ENCODE measurements around the gene LCE1E. TPM values are rescaled to one million over a fixed set of nuclear protein-coding genes. Genes with fewer than 3 reads are reported as not detected.

Gene LCE1E
- total RNA-seq, 3 donors from 2014 or later, result not detected

DNA sequence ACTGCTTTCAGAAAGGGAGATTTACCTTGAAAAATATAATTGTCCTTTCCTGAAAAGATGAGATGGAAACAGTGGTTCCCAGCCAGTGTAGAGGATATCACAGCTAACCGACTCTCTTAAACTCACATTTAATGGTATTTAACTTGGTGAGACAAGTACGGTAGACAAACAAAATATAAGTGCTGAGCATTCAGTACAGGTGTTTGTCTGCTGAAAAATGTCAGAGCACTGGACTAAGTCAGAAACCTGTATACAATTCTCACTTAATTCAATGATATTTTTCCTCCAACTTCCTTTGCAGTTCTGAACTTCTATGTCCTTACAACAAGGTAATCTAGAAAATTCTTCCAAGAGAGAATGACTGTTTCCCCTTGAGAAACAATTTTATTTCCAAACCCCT, 25.6 kb downstream of the LCE1E start, which contains the start of gene LCE1B:
TSS of gene LCE1B (plus strand) at position 301 of the 400 bp plus-strand sequence. CDS start 476 bp downstream, outside the sequence.
- intact Hi-C loops (cut with DNase I, micrococcal nuclease), result no loop called here

DNA sequence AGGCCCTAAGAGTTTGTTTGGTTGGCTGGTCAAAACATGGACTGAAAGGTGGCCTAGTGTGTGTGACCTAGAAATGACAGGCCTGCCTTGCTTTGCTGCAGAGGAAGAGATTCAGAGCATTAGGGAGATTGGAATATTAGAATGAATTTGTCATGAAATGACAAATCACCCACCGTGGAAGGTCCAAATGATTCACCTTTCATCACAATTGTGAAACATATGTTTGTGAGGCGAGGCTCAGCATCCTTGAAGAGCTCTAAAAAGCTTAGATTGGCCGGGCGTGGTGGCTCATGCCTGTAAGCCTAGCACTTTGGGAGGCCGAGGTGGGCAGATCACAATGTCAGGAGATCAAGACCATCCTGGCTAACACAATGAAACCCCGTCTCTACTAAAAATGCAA, 31.3 kb downstream of the LCE1E start:
- no peaks in the 10 kb centered on the region for H3K36me3 ChIP-seq (ENCODE audit: low read depth)
- no peak overlapping the region for H3K4me3 ChIP-seq
- intact Hi-C loops (cut with DNase I, micrococcal nuclease), result no loop called here
- H3K4me1 ChIP-seq (ENCODE audit: low read depth), result no peaks in the 10 kb centered on the region
- TF ChIP-seq CTCF (IDR thresholded peaks at IDR 0.05), result no peak
- no peaks in the 10 kb centered on the region for H3K9me3 ChIP-seq
- DNase-seq (no peak), ATAC-seq (no peak)

More for the DNA sequence above, 25.6 kb downstream of the LCE1E start, which contains the start of gene LCE1B:
- no peaks in the 10 kb centered on the region for H3K36me3 ChIP-seq (ENCODE audit: low read depth)
- no peak for ATAC-seq
- no peak for DNase-seq
- H3K4me1 ChIP-seq (ENCODE audit: low read depth), result no peaks in the 10 kb centered on the region
- TF ChIP-seq CTCF (IDR thresholded peaks at IDR 0.05), result no peak
- H3K9me3 ChIP-seq, result no peaks in the 10 kb centered on the region
- no peak within 1 kb of the TSS for H3K4me3 ChIP-seq

- Histone ChIP-seq H3K4me3 (no peak overlapping the region), H3K36me3 (ENCODE audit: low read depth) (no peaks in the 10 kb centered on the region), H3K4me1 (ENCODE audit: low read depth) (no peaks in the 10 kb centered on the region), H3K9me3 (no peaks in the 10 kb centered on the region)
- no peak for DNase-seq
- no peak for TF ChIP-seq CTCF (IDR thresholded peaks at IDR 0.05)
- no peak for ATAC-seq
- intact Hi-C loops (cut with DNase I, micrococcal nuclease), result no loop called here
These were observed 37.2 kb downstream of the LCE1E start for GRCh38 chr1:152823294-152823693.

DNA sequence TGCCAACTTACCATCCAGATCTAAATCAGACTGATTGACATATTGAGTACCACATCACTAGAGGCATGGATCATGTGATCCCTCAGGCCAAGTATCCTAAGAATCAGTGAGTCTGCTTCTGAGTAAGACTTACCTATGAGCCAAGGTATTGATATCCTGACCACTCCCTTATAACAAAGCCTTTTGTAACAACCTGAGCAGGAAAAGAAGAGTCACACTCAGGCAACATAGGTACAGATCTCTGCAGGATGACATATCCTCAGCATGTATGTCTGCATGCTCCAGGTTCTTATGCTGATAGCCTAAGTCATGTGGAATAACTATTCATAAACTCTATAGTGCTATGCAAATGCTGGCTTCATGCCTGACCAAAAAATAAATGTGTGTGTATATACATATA, 38.9 kb downstream of the LCE1E start:
- intact Hi-C loops (cut with DNase I, micrococcal nuclease), result no loop called here
- DNase-seq (no peak), ATAC-seq (no peak)
- Histone ChIP-seq H3K9me3 (no peaks in the 10 kb centered on the region), H3K4me1 (ENCODE audit: low read depth) (no peaks in the 10 kb centered on the region), H3K36me3 (ENCODE audit: low read depth) (no peaks in the 10 kb centered on the region), H3K4me3 (no peak overlapping the region)
- no peak for TF ChIP-seq CTCF (IDR thresholded peaks at IDR 0.05)

DNA sequence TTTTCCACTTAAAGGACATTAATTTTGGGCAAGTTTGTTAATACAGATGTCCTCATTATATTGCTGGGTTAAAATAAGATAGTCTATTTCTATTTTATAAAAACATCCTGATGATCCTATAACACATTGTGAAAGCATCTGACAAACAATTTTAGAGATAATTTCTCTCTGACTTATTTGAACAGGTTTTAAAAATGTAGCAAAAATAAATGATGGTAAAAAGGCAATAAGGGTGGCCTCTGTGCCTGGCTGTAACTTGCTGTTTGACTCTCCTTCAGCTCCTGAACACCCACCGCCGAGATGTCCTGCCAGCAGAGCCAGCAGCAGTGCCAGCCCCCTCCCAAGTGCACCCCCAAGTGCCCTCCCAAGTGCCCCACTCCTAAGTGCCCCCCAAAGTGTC, 41.1 kb downstream of the LCE1E start, which contains the start of gene LCE1A:
TSS of gene LCE1A (plus strand) at position 301 of the 400 bp plus-strand sequence. CDS start at position 301, 0 bp downstream.
- intact Hi-C loops (cut with DNase I, micrococcal nuclease), result no loop called here
- no peaks in the 10 kb centered on the region for H3K4me1 ChIP-seq (ENCODE audit: low read depth)
- H3K9me3 ChIP-seq, result no peaks in the 10 kb centered on the region
- DNase-seq (no peak), ATAC-seq (no peak)
- no peak for TF ChIP-seq CTCF (IDR thresholded peaks at IDR 0.05)
- no peaks in the 10 kb centered on the region for H3K36me3 ChIP-seq (ENCODE audit: low read depth)
- H3K4me3 ChIP-seq, result no peak within 1 kb of the TSS

DNA sequence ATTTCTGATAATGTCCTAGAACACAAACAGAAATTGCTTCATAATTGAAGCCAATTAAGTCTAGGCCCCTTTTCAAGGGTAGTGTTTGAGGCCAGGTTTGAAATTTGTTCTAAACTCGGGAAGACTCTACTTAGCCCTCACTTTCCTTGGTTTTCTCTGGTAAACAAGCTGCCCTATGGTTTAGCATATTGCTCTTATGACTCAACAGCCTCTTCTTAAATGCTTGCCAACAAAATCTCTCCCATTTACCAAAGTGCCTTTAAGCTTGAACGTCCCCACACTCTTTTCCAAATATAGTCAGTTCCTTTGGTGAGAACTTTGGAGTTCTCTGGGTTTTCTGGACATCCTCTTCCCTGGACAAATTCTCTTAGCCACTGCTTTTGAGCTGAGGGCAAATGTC, 50.8 kb downstream of the LCE1E start:
- no peak overlapping the region for H3K4me3 ChIP-seq
- H3K36me3 ChIP-seq (ENCODE audit: low read depth), result no peaks in the 10 kb centered on the region
- DNase-seq (no peak), ATAC-seq (no peak)
- H3K4me1 ChIP-seq (ENCODE audit: low read depth), result no peaks in the 10 kb centered on the region
- TF ChIP-seq CTCF (IDR thresholded peaks at IDR 0.05), result no peak
- intact Hi-C loops (cut with DNase I, micrococcal nuclease), result no loop called here
- no peaks in the 10 kb centered on the region for H3K9me3 ChIP-seq

All from mucosa of descending colon (tissue), 3 donors.